Measurements from ENCODE around the gene RIC1.

- TF ChIP-seq CTCF (conservative IDR thresholded peaks at IDR 0.05; ENCODE audit: low read length) (no peak), EZH2phosphoT487 (IDR thresholded peaks at IDR 0.05; ENCODE audit: borderline replicate concordance) (no peak)
Measured at GRCh38 chr9:5805478-5805877, 176.6 kb downstream of the RIC1 start.

Data from Loucy (cell line).